ENCODE data around the gene UTP18. TPM values are rescaled to one million over a fixed set of nuclear protein-coding genes. Genes with fewer than 3 reads are reported as not detected.

Gene UTP18
- total and polyA plus RNA-seq, 2 of the 8 experiments (the other 6 are each of a cell fraction or from before 2014, with no cell fraction given): 17.9 to 85.7 TPM

DNA sequence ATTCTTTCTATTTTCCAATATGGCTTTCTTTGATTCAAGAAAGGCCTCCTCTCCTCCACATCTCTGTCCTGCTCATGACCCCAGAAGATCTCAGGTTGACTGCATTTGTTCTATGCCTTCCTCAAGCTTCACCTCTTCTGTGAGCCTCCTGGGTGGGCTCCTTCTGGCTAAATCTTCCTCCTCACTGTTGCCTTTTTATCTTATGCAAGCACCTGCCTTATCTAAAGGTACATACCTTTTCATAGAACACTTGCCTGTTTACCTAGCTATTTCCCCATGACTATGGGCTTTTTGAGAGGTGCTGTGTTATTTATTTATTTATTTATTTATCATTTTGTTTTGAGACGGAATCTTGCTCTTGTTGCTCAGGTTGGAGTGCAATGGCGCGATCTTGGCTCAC, 81.1 kb downstream of the UTP18 start:
- H3K23ac ChIP-seq (ENCODE audit: insufficient read length): no peak overlapping the region
- H2BK12ac ChIP-seq (ENCODE audit: low read depth, low read length): no peak overlapping the region
- 82% methylated on average over 3 of the region's 3 CpGs; no CpG with 5 or more reads in 1 of the 2 experiments for WGBS, 2 experiments (ENCODE audit: extremely low coverage in 1 of 2, insufficient coverage in 1 of 2, insufficient read length in 1 of 2, insufficient replicate concordance in 2 of 2, low coverage in 1 of 2, low lambda C conversion rate in 2 of 2, missing lambda C conversion rate in 1 of 2)
- H3K14ac ChIP-seq (ENCODE audit: insufficient read length): no peak overlapping the region
- no peak overlapping the region for H4K5ac ChIP-seq (ENCODE audit: insufficient read length, low read depth, low read length)
- H2BK5ac ChIP-seq (ENCODE audit: low read depth, low read length): no peak overlapping the region
- H3K4me1 ChIP-seq (replicated peaks in 1 of 4; ENCODE audit: control insufficient read depth in 3 of 4, insufficient read depth in 4 of 4, low read length in 3 of 4): no peaks in the 10 kb centered on the region
- H3K27ac ChIP-seq (ENCODE audit: low read depth, low read length): no peak overlapping the region
- POLR2A ChIA-PET (ENCODE audit: partially characterized antibody): no interaction called here
- H3K18ac ChIP-seq (ENCODE audit: extremely low read depth, low read length): no peak overlapping the region
- no peak overlapping the region for H3K4me2 ChIP-seq (ENCODE audit: insufficient read depth in 1 of 2, low read depth in 2 of 2, low read length in 2 of 2)
- H2AK5ac ChIP-seq (ENCODE audit: low read depth, low read length): no peak overlapping the region
- no peak for FAIRE-seq
- H2BK20ac ChIP-seq (ENCODE audit: low read length): no peak overlapping the region
- H2BK15ac ChIP-seq (ENCODE audit: low read length): no peak overlapping the region
- no peak overlapping the region for H3K4ac ChIP-seq (replicated peaks; ENCODE audit: insufficient read length, low read depth, low read length)
- DNase-seq (ENCODE audit: low read depth in 1 of 2, low spot score in 2 of 2): no peak
- no peak overlapping the region for H3K56ac ChIP-seq (replicated peaks; ENCODE audit: insufficient read length, low read depth, low read length)
- no peak overlapping the region for H2AFZ ChIP-seq (ENCODE audit: low read length)
- CTCF ChIA-PET (ENCODE audit: partially characterized antibody): interaction anchor here (0.6 to 1.3 kb wide), 2 partner anchors 41 to 42 kb away, joined by 3 read pairs; no protein-coding TSS in a partner anchor
- no peaks in the 10 kb centered on the region for H3K27me3 ChIP-seq (replicated peaks in 1 of 4; ENCODE audit: control insufficient read depth in 3 of 4, extremely low read depth in 1 of 4, insufficient read depth in 3 of 4, low read length in 3 of 4)
- no peaks in the 10 kb centered on the region for H3K9me3 ChIP-seq (ENCODE audit: insufficient read depth in 2 of 2, low read depth in 1 of 2, low read length in 1 of 2)
- no peak overlapping the region for H4K8ac ChIP-seq (ENCODE audit: extremely low read depth, insufficient read depth, low read length)
- H2BK120ac ChIP-seq (replicated peaks; ENCODE audit: low read depth, low read length): no peak overlapping the region
- TF ChIP-seq, protein P1, sequence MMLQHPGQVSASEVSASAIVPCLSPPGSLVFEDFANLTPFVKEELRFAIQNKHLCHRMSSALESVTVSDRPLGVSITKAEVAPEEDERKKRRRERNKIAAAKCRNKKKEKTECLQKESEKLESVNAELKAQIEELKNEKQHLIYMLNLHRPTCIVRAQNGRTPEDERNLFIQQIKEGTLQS (IDR thresholded peaks at IDR 0.05; ENCODE audit: insufficient read depth, low read depth, low read length): no peak
- TF ChIP-seq POU5F1 (IDR thresholded peaks at IDR 0.05; ENCODE audit: low read depth, low read length) (no peak), POLR2AphosphoS5 (IDR thresholded peaks at IDR 0.05; ENCODE audit: low read depth, low read length) (no peak), BACH1 (IDR thresholded peaks at IDR 0.05; ENCODE audit: low read length) (no peak), SIN3A (conservative IDR thresholded peaks at IDR 0.05 in 1 of 2, IDR thresholded peaks at IDR 0.05 in 1 of 2; ENCODE audit: low read depth in 1 of 2, low read length in 2 of 2) (no peak)
- TF ChIP-seq, protein P2, sequence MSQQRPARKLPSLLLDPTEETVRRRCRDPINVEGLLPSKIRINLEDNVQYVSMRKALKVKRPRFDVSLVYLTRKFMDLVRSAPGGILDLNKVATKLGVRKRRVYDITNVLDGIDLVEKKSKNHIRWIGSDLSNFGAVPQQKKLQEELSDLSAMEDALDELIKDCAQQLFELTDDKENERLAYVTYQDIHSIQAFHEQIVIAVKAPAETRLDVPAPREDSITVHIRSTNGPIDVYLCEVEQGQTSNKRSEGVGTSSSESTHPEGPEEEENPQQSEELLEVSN (IDR thresholded peaks at IDR 0.05): no peak
- TF ChIP-seq, protein P3, sequence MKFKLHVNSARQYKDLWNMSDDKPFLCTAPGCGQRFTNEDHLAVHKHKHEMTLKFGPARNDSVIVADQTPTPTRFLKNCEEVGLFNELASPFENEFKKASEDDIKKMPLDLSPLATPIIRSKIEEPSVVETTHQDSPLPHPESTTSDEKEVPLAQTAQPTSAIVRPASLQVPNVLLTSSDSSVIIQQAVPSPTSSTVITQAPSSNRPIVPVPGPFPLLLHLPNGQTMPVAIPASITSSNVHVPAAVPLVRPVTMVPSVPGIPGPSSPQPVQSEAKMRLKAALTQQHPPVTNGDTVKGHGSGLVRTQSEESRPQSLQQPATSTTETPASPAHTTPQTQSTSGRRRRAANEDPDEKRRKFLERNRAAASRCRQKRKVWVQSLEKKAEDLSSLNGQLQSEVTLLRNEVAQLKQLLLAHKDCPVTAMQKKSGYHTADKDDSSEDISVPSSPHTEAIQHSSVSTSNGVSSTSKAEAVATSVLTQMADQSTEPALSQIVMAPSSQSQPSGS (IDR thresholded peaks at IDR 0.05; ENCODE audit: low read length): no peak
- TF ChIP-seq, protein P4, sequence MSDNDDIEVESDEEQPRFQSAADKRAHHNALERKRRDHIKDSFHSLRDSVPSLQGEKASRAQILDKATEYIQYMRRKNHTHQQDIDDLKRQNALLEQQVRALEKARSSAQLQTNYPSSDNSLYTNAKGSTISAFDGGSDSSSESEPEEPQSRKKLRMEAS (IDR thresholded peaks at IDR 0.05): no peak
- H3K23me2 ChIP-seq (ENCODE audit: low read depth, low read length): no peaks in the 10 kb centered on the region
- H3K4me3 ChIP-seq (ENCODE audit: extremely low read depth in 1 of 4, insufficient read depth in 2 of 4, low read depth in 3 of 4, low read length in 4 of 4): no peak overlapping the region
- H3K9ac ChIP-seq (replicated peaks in 1 of 4; ENCODE audit: extremely low read depth in 1 of 4, low read depth in 3 of 4, low read length in 3 of 4): no peak overlapping the region
- no peak overlapping the region for H4K91ac ChIP-seq (replicated peaks; ENCODE audit: insufficient read length, low read length)
- H3K79me2 ChIP-seq (ENCODE audit: control insufficient read depth in 1 of 2, insufficient read depth in 2 of 2, low read length in 2 of 2): no peaks in the 10 kb centered on the region
- H3K36me3 ChIP-seq (ENCODE audit: control insufficient read depth in 2 of 4, insufficient read depth in 4 of 4, low read length in 3 of 4): no peaks in the 10 kb centered on the region
- no peaks in the 10 kb centered on the region for H4K20me1 ChIP-seq (replicated peaks in 1 of 2; ENCODE audit: control insufficient read depth in 1 of 2, insufficient read depth in 2 of 2, low read length in 2 of 2)
- no peaks in the 10 kb centered on the region for H3K79me1 ChIP-seq (ENCODE audit: low read depth, low read length)
